ENCODE data around the gene PRDM2. TPM values are rescaled to one million over a fixed set of nuclear protein-coding genes. Genes with fewer than 3 reads are reported as not detected.

Gene PRDM2
- total RNA-seq, 1 donor from 2014 or later: 50.6 TPM

DNA sequence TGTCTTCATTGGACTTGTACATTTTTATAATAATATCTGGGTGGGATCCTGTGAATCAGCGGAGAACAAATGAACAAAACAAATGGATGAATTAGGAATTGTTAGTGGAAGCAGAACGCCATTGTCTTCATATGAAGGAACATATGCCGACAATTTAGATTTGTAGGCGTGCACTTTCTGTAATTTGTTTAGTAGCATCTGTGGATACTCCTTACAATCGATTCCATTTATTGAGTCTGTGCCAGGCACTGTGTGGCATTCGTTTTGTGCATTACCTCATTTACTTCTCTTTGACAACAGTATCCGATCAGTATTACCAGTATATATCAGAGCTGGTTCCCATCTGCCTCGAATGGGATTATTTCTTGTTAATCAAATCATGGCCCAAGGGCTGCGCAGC lies 61.9 kb downstream of the PRDM2 start:
- Histone ChIP-seq H3K27me3 (ENCODE audit: low read depth) (no peaks in the 10 kb centered on the region), H3K9me3 (no peaks in the 10 kb centered on the region), H3K36me3 (no peaks in the 10 kb centered on the region), H3K4me1 (peaks cover 86% of the 10 kb centered on the region), H3K4me3 (no peak overlapping the region), H3K27ac (no peak overlapping the region)
- intact Hi-C loops (cut with DNase I): no loop called here
- TF ChIP-seq, protein P1, sequence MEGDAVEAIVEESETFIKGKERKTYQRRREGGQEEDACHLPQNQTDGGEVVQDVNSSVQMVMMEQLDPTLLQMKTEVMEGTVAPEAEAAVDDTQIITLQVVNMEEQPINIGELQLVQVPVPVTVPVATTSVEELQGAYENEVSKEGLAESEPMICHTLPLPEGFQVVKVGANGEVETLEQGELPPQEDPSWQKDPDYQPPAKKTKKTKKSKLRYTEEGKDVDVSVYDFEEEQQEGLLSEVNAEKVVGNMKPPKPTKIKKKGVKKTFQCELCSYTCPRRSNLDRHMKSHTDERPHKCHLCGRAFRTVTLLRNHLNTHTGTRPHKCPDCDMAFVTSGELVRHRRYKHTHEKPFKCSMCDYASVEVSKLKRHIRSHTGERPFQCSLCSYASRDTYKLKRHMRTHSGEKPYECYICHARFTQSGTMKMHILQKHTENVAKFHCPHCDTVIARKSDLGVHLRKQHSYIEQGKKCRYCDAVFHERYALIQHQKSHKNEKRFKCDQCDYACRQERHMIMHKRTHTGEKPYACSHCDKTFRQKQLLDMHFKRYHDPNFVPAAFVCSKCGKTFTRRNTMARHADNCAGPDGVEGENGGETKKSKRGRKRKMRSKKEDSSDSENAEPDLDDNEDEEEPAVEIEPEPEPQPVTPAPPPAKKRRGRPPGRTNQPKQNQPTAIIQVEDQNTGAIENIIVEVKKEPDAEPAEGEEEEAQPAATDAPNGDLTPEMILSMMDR (IDR thresholded peaks at IDR 0.05): no peak
- DNase-seq (no peak), ATAC-seq (no peak)

- Histone ChIP-seq H3K9me3 (no peaks in the 10 kb centered on the region), H3K4me1 (peaks cover 78% of the 10 kb centered on the region), H3K4me3 (no peak overlapping the region), H3K36me3 (no peaks in the 10 kb centered on the region), H3K27ac (no peak overlapping the region), H3K27me3 (ENCODE audit: low read depth) (no peaks in the 10 kb centered on the region)
- intact Hi-C loops (cut with DNase I): no loop called here
- ATAC-seq (no peak), DNase-seq (no peak)
- TF ChIP-seq, protein P1 (IDR thresholded peaks at IDR 0.05): no peak
These were observed 62.7 kb downstream of the PRDM2 start for GRCh38 chr1:13762642-13763041.

DNA sequence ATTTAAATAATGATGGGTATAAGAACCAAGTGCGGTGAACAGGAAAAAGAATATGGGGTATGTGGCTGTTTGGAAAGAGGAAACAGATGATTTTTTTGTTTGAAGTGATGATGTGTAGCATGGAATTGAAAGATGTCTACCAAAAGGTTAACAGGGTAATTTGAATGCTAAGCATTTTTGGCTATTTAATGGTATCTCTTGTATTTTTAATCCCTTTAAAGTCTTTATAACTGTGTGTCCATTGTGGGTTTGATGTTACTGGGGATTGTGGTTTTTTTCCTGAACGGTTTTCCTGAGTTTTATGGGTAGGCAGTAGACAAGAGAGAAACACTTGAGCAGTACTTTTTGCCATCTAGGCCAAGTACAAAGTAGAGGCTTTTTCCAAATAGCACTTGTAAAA lies 63.2 kb downstream of the PRDM2 start:
- Histone ChIP-seq H3K4me1 (peaks cover 73% of the 10 kb centered on the region), H3K27ac (no peak overlapping the region)
- TF ChIP-seq, protein P1 (IDR thresholded peaks at IDR 0.05): no peak

GRCh38 chr1:13763991-13764390 lies 64.0 kb downstream of the PRDM2 start:
- ATAC-seq (no peak), DNase-seq (no peak)
- intact Hi-C loops (cut with DNase I): no loop called here
- Histone ChIP-seq H3K36me3 (no peaks in the 10 kb centered on the region), H3K4me1 (peaks cover 67% of the 10 kb centered on the region), H3K27me3 (ENCODE audit: low read depth) (no peaks in the 10 kb centered on the region), H3K4me3 (no peak overlapping the region), H3K27ac (no peak overlapping the region), H3K9me3 (no peaks in the 10 kb centered on the region)
- TF ChIP-seq, protein P1 (IDR thresholded peaks at IDR 0.05): no peak

More for the DNA sequence above, 63.2 kb downstream of the PRDM2 start:
- Histone ChIP-seq H3K27me3 (ENCODE audit: low read depth) (no peaks in the 10 kb centered on the region), H3K36me3 (no peaks in the 10 kb centered on the region), H3K9me3 (no peaks in the 10 kb centered on the region), H3K4me3 (no peak overlapping the region)
- ATAC-seq (no peak), DNase-seq (no peak)
- intact Hi-C loops (cut with DNase I): no loop called here

DNA sequence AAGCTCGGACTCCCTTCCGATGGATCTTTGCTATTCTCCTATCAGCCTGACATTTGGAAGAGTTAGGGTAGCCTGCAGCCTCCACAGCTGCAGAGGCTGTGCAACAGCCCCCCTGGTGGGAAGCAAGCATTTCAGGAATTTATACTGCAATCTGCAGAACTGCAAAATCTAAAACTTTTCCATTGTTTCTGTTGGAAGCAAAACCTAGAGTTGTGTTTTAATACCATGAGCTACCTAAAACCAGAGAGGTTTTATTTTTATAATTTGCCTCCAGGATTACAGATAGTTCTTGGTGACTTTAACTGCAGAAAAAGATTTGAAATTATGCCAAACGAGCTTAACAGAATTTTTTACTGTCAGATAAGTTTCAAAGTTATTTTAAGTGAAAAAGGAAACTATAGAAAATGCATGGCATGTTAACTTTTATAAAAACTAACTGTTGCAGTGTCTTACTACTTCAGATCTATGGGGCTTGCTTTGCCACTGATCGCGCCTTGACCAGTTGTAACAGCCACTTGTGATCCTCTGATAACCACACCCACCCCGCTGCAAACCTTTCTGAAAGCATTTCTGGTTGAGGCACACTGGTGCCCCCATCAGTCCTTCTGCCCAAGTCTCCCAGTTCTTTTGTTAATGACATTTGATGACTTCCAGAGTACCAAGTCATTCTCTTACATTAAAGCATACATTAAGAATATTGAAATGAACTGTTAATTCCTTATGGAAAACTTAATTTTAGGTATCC lies 64.8 kb downstream of the PRDM2 start:
- no peak for DNase-seq

More for the DNA sequence above, 64.8 kb downstream of the PRDM2 start:
- intact Hi-C loops (cut with DNase I): no loop called here
- ATAC-seq: peak; percentile 33 to 57
- H3K4me3 ChIP-seq: no peak overlapping the region
- H3K4me1 ChIP-seq: peaks cover 59% of the 10 kb centered on the region
- no peaks in the 10 kb centered on the region for H3K27me3 ChIP-seq (ENCODE audit: low read depth)
- TF ChIP-seq, protein P1 (IDR thresholded peaks at IDR 0.05): no peak
- H3K27ac ChIP-seq: no peak overlapping the region
- no peaks in the 10 kb centered on the region for H3K36me3 ChIP-seq
- H3K9me3 ChIP-seq: no peaks in the 10 kb centered on the region
